IMR-90 (cell line): Measurements from ENCODE around the gene ZFP57. TPM values are rescaled to one million over a fixed set of nuclear protein-coding genes. Genes with fewer than 3 reads are reported as not detected.

Experiments
- ATAC-seq: fragments of 200-7000 bp; cut with Tn5 transposase; 2 replicates; pipeline ENCODE4 v1.9.1; 2020; ENCODE audit warnings: low read depth, mild to moderate bottlenecking, moderate library complexity
- BruUV-seq: library from RNA; stranded (reverse); fragments of 400-500 nt; replicated peaks from 2 replicates; lab custom pipeline; 2021; lab: Mats Ljungman, UMichigan
- CTCF ChIA-PET: fragments of 300-600 bp; formaldehyde crosslinking; extraction: SDS; loops from one replicate; lab custom pipeline; 2021; ENCODE audit warnings: antibody characterized with exemption; lab: Yijun Ruan, JAX
- POLR2A ChIA-PET: fragments of 300-600 bp; sonication (Branson Sonifier 250); formaldehyde crosslinking; loops from one replicate; lab custom pipeline; 2022; ENCODE audit warnings: antibody characterized with exemption; ENCODE audit not compliant: unreplicated experiment; lab: Charles Lee
- DNase-seq: peaks from one replicate; pipeline ENCODE4 v3.0.0; 2013
- H2AFZ ChIP-seq: replicated peaks from 2 replicates; pipeline ENCODE3; 2013; ENCODE audit warnings: low read length, mild to moderate bottlenecking; ENCODE audit not compliant: poor library complexity
- H2AK5ac ChIP-seq: 2 replicates; pipeline ENCODE4 v1.6.1; 2013; ENCODE audit warnings: low read depth, low read length, inconsistent platforms
- H2AK9ac ChIP-seq: replicated peaks from 2 replicates; pipeline ENCODE3; 2013; ENCODE audit warnings: mild to moderate bottlenecking, low read depth, low read length, moderate library complexity; ENCODE audit not compliant: poor library complexity
- H2BK120ac ChIP-seq: 2 replicates; pipeline ENCODE4 v1.6.1; 2013; ENCODE audit warnings: low read depth, low read length, inconsistent platforms
- H2BK15ac ChIP-seq: 3 replicates; pipeline ENCODE4 v1.6.1; 2013; ENCODE audit warnings: low read depth, low read length, inconsistent platforms
- H2BK20ac ChIP-seq: 2 replicates; pipeline ENCODE4 v1.6.1; 2013; ENCODE audit warnings: low read depth, mild to moderate bottlenecking, inconsistent platforms, low read length, moderate library complexity
- H2BK5ac ChIP-seq: 2 replicates; pipeline ENCODE4 v1.6.1; 2013; ENCODE audit warnings: mild to moderate bottlenecking, low read depth, low read length, inconsistent platforms; ENCODE audit not compliant: poor library complexity, severe bottlenecking
- H3K14ac ChIP-seq: replicated peaks from 2 replicates; pipeline ENCODE4 v1.6.1; 2013; ENCODE audit warnings: low read depth, low read length, inconsistent platforms
- H3K18ac ChIP-seq: 2 replicates; pipeline ENCODE4 v1.6.1; 2013; ENCODE audit warnings: low read depth, low read length, control low read depth
- H3K23ac ChIP-seq: 2 replicates; pipeline ENCODE4 v1.6.1; 2013; ENCODE audit warnings: low read depth, low read length, inconsistent platforms
- H3K27ac ChIP-seq: 2 replicates; pipeline ENCODE4 v1.5.1; 2013; ENCODE audit warnings: mild to moderate bottlenecking, control low read depth, low read length; ENCODE audit not compliant: insufficient read depth
- H3K27me3 ChIP-seq: 2 replicates; pipeline ENCODE4 v1.6.1; 2013; ENCODE audit warnings: low read length; ENCODE audit not compliant: control insufficient read depth, insufficient read depth
- H3K36me3 ChIP-seq: 2 replicates; pipeline ENCODE4 v1.6.1; 2013; ENCODE audit warnings: low read length, mixed read lengths; ENCODE audit not compliant: control insufficient read depth, insufficient read depth
- H3K4ac ChIP-seq: 2 replicates; pipeline ENCODE4 v1.6.1; 2013; ENCODE audit warnings: low read depth, low read length, inconsistent platforms
- H3K4me1 ChIP-seq: 2 replicates; pipeline ENCODE4 v1.6.1; 2013; ENCODE audit warnings: low read length, mixed read lengths; ENCODE audit not compliant: control insufficient read depth, insufficient read depth
- H3K4me2 ChIP-seq: 2 replicates; pipeline ENCODE4 v1.6.1; 2013; ENCODE audit warnings: low read depth, mild to moderate bottlenecking, control low read depth, low read length, moderate library complexity
- H3K4me3 ChIP-seq: 2 replicates; pipeline ENCODE4 v1.5.1; 2013; ENCODE audit warnings: low read depth, mild to moderate bottlenecking, control low read depth, low read length, moderate library complexity; ENCODE audit not compliant: insufficient read depth
- H3K56ac ChIP-seq: 2 replicates; pipeline ENCODE4 v1.6.1; 2013; ENCODE audit warnings: low read length, inconsistent platforms; ENCODE audit not compliant: insufficient read depth; ENCODE audit errors: extremely low read depth
- H3K79me1 ChIP-seq, 2 experiments: 2 replicates each; pipeline ENCODE4 v1.6.1; 2013; ENCODE audit warnings: low read length in 2 of 2, inconsistent platforms in 1 of 2, low read depth in 1 of 2
- H3K9ac ChIP-seq: 2 replicates; pipeline ENCODE4 v1.6.1; 2013; ENCODE audit warnings: low read depth, low read length, control low read depth
- H3K9me1 ChIP-seq: 2 replicates; pipeline ENCODE4 v1.6.1; 2013; ENCODE audit warnings: low read length, inconsistent platforms; ENCODE audit not compliant: insufficient read depth
- H3K9me3 ChIP-seq: 2 replicates; pipeline ENCODE4 v1.6.1; 2013; ENCODE audit warnings: low read length; ENCODE audit not compliant: control insufficient read depth, insufficient read depth
- H4K20me1 ChIP-seq: 2 replicates; pipeline ENCODE4 v1.6.1; 2013; ENCODE audit warnings: low read length, inconsistent platforms; ENCODE audit not compliant: insufficient read depth
- H4K5ac ChIP-seq: 2 replicates; pipeline ENCODE4 v1.6.1; 2013; ENCODE audit warnings: mild to moderate bottlenecking, low read depth, low read length, control low read depth
- H4K8ac ChIP-seq, 2 experiments: 2 replicates each; pipeline ENCODE4 v1.6.1; 2013; ENCODE audit warnings: low read depth in 2 of 2, low read length in 2 of 2, control low read depth in 1 of 2, inconsistent platforms in 1 of 2
- H4K91ac ChIP-seq: 2 replicates; pipeline ENCODE4 v1.6.1; 2013; ENCODE audit warnings: low read depth, low read length, inconsistent platforms; ENCODE audit not compliant: insufficient read depth
- BHLHE40 ChIP-seq: fragments of 150-350 bp; IDR thresholded peaks from 2 replicates; pipeline ENCODE4 v1.6.1; 2016; ENCODE audit warnings: mild to moderate bottlenecking, low read depth, low read length
- CEBPB ChIP-seq: IDR thresholded peaks from 2 replicates; pipeline ENCODE4 v1.6.1; 2012; ENCODE audit warnings: low read depth, low read length, improper control_type of control experiment
- CHD1 ChIP-seq: IDR thresholded peaks from 2 replicates; pipeline ENCODE4 v1.6.1; 2012; ENCODE audit warnings: low read depth, low read length, improper control_type of control experiment
- FOS ChIP-seq: fragments of 150-350 bp; IDR thresholded peaks from 2 replicates; pipeline ENCODE4 v1.6.1; 2016; ENCODE audit warnings: low read depth, low read length
- MAFK ChIP-seq: IDR thresholded peaks from 2 replicates; pipeline ENCODE4 v1.6.1; 2012; ENCODE audit warnings: low read depth, low read length, improper control_type of control experiment
- MAZ ChIP-seq: IDR thresholded peaks from 2 replicates; pipeline ENCODE4 v1.6.1; 2012; ENCODE audit warnings: low read depth, mild to moderate bottlenecking, low read length, improper control_type of control experiment, moderate library complexity, borderline replicate concordance
- MXI1 ChIP-seq: IDR thresholded peaks from 2 replicates; pipeline ENCODE4 v1.6.1; 2012; ENCODE audit warnings: low read depth, mild to moderate bottlenecking, low read length, moderate library complexity, borderline replicate concordance
- NFE2L2 ChIP-seq: fragments of 150-350 bp; IDR thresholded peaks from 2 replicates; pipeline ENCODE4 v1.6.1; 2016; ENCODE audit warnings: low read depth, mild to moderate bottlenecking, low read length
- POLR2A ChIP-seq: IDR thresholded peaks from 2 replicates; pipeline ENCODE4 v1.6.1; 2012; ENCODE audit warnings: mild to moderate bottlenecking, low read depth, low read length
- RAD21 ChIP-seq: IDR thresholded peaks from 2 replicates; pipeline ENCODE4 v1.6.1; 2012; ENCODE audit warnings: low read length, improper control_type of control experiment
- RCOR1 ChIP-seq: IDR thresholded peaks from 2 replicates; pipeline ENCODE4 v1.6.1; 2012; ENCODE audit warnings: mild to moderate bottlenecking, low read length, improper control_type of control experiment; ENCODE audit not compliant: insufficient replicate concordance
- RFX5 ChIP-seq: IDR thresholded peaks from 2 replicates; pipeline ENCODE4 v1.8.0; 2012; ENCODE audit warnings: low read depth, mild to moderate bottlenecking, low read length, moderate library complexity
- SMC3 ChIP-seq: fragments of 150-350 bp; IDR thresholded peaks from 2 replicates; pipeline ENCODE4 v1.6.1; 2016; ENCODE audit warnings: low read depth, mild to moderate bottlenecking, antibody characterized with exemption, low read length, moderate library complexity
- USF2 ChIP-seq: fragments of 150-350 bp; IDR thresholded peaks from 2 replicates; pipeline ENCODE4 v1.6.1; 2017; ENCODE audit warnings: mild to moderate bottlenecking, antibody characterized with exemption, low read length, low read depth
- WGBS, 2 experiments: methylation state at CpG; one replicate each; pipeline versions ENCODE4 v1.1.5 to v1.1.7; 2013; ENCODE audit warnings: missing lambda C conversion rate in 2 of 2; ENCODE audit not compliant: insufficient read length in 1 of 2; ENCODE audit errors: extremely low coverage in 2 of 2; 5-methylcytosine and 5-hydroxymethylcytosine counted together
- dilution Hi-C: fragments of 300-500 bp; cut with HindIII; formaldehyde crosslinking; loops from one replicate; pipeline ENCODE4 v1.14.3; 2018; ENCODE audit warnings: low sequenced_read_pairs; ENCODE audit not compliant: unreplicated experiment
- in situ Hi-C: fragments of 300-500 bp; cut with MboI; formaldehyde crosslinking; loops from 3 replicates; pipeline ENCODE4 v1.14.3; 2019; ENCODE audit warnings: low sequenced_read_pairs, inconsistent platforms, mixed read lengths
- intact Hi-C: fragments of 100-400 bp; cut with micrococcal nuclease; formaldehyde crosslinking; loops from 2 replicates; pipeline ENCODE4 v1.10.0; 2022
- polyA plus RNA-seq, 3 experiments: library from polyadenylated mRNA; depleted of rRNA; stranded (reverse); fragments of >200 nt; gene quantifications; 2 replicates each; pipeline ENCODE4 v1.2.3, GENCODE V29; 2012; ENCODE audit warnings: low replicate concordance in 1 of 3
- total RNA-seq: library from RNA; depleted of rRNA; stranded (reverse); fragments of >200 nt; gene quantifications from 2 replicates; pipeline ENCODE4 v1.2.3, GENCODE V29; 2012
- TF ChIP-seq, protein P1 (sequence below): fragments of 150-350 bp; IDR thresholded peaks from 2 replicates; pipeline ENCODE4 v1.6.1; 2016; ENCODE audit warnings: low read depth, mild to moderate bottlenecking, low read length, moderate library complexity, borderline replicate concordance
- TF ChIP-seq, protein P2 (sequence below): conservative IDR thresholded peaks from 2 replicates; pipeline ENCODE4 v1.5.1; 2012; ENCODE audit warnings: mild to moderate bottlenecking, low read depth, low read length, improper control_type of control experiment

ZFP57 gene
- total and polyA plus RNA-seq, 2 of the 4 experiments (the other 2 are of a cell fraction) = not detected

DNA sequence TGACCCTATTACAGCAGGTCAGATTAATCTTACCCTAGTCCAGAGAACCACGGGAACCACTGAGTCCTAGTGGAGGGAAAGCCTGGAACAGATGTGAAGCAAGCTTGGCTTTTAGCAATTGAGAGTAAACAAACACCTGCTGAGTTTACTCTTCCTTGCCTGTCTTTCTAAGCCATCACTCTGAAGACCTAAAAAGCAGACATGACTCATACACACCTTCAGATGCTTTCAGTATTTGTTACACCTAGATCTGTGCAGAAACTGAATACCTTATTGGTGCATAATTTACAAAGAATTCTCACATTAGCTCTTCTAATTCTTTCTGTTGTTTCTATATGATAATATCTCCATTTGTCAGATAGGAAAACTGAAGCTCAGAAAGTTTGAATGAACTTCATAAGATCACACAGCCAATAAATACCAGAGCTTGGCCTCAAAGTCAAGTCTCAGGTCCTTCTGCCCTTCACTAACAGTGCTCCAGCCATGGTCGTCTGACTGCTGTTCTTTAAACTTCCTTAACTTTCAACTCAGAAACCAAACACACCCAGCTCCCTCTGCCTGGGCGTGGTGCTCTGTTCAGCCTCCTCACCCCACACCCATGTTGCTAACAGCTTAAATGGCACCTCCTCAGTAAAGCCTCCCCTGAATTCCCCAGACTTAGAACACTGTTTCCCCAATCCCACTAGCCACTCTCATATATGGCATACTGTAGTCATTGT, 39.4 kb downstream of the ZFP57 start:
- ChIA-PET CTCF (interaction anchor here (2.1 kb wide), 1 partner anchor 8 kb away, joined by 13 read pairs; no protein-coding TSS in a partner anchor), POLR2A (no interaction called here)
- H3K79me1 ChIP-seq = no peaks in the 10 kb centered on the region
- no peak overlapping the region for H3K14ac ChIP-seq
- H3K9me1 ChIP-seq = no peaks in the 10 kb centered on the region
- H4K8ac ChIP-seq = no peak overlapping the region
- no peak overlapping the region for H3K4me2 ChIP-seq
- intact Hi-C loops = no loop called here
- H3K9ac ChIP-seq = no peak overlapping the region
- H4K5ac ChIP-seq = no peak overlapping the region
- no peak overlapping the region for H2BK20ac ChIP-seq
- H3K9me3 ChIP-seq = no peaks in the 10 kb centered on the region
- no peak overlapping the region for H2AFZ ChIP-seq
- H2AK9ac ChIP-seq = no peak overlapping the region
- in situ Hi-C loops = no loop called here
- dilution Hi-C loops = no loop called here
- no peak overlapping the region for H2BK15ac ChIP-seq
- H2BK5ac ChIP-seq = no peak overlapping the region
- H3K56ac ChIP-seq = no peak overlapping the region
- H3K4me3 ChIP-seq = no peak overlapping the region
- no peak overlapping the region for H3K4ac ChIP-seq
- TF ChIP-seq POLR2A (no peak), RCOR1 (no peak), USF2 (no peak), CHD1 (no peak), FOS (no peak), MAFK (no peak), MXI1 (no peak), MAZ (no peak), RFX5 (no peak), NFE2L2 (no peak), RAD21 (no peak), BHLHE40 (no peak), SMC3 (no peak), CEBPB (no peak)
- TF ChIP-seq, protein P1, sequence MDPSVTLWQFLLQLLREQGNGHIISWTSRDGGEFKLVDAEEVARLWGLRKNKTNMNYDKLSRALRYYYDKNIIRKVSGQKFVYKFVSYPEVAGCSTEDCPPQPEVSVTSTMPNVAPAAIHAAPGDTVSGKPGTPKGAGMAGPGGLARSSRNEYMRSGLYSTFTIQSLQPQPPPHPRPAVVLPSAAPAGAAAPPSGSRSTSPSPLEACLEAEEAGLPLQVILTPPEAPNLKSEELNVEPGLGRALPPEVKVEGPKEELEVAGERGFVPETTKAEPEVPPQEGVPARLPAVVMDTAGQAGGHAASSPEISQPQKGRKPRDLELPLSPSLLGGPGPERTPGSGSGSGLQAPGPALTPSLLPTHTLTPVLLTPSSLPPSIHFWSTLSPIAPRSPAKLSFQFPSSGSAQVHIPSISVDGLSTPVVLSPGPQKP = no peak
- TF ChIP-seq, protein P2, sequence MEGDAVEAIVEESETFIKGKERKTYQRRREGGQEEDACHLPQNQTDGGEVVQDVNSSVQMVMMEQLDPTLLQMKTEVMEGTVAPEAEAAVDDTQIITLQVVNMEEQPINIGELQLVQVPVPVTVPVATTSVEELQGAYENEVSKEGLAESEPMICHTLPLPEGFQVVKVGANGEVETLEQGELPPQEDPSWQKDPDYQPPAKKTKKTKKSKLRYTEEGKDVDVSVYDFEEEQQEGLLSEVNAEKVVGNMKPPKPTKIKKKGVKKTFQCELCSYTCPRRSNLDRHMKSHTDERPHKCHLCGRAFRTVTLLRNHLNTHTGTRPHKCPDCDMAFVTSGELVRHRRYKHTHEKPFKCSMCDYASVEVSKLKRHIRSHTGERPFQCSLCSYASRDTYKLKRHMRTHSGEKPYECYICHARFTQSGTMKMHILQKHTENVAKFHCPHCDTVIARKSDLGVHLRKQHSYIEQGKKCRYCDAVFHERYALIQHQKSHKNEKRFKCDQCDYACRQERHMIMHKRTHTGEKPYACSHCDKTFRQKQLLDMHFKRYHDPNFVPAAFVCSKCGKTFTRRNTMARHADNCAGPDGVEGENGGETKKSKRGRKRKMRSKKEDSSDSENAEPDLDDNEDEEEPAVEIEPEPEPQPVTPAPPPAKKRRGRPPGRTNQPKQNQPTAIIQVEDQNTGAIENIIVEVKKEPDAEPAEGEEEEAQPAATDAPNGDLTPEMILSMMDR = no peak
- no peak overlapping the region for H2BK120ac ChIP-seq
- no peak overlapping the region for H4K91ac ChIP-seq
- no peaks in the 10 kb centered on the region for H3K36me3 ChIP-seq
- no peaks in the 10 kb centered on the region for H3K4me1 ChIP-seq
- 0% methylated on average over 1 of the region's 3 CpGs; no CpG with 5 or more reads in 1 of the 2 experiments for WGBS, 2 experiments
- H3K23ac ChIP-seq = no peak overlapping the region
- no peaks in the 10 kb centered on the region for H4K20me1 ChIP-seq
- no peak overlapping the region for H2AK5ac ChIP-seq
- no peaks in the 10 kb centered on the region; the same call in 1 of the 2 replicates for H3K27me3 ChIP-seq
- ATAC-seq (no peak), DNase-seq (no peak)
- no peak overlapping the region for H3K27ac ChIP-seq
- H3K18ac ChIP-seq = no peak overlapping the region
- no TSS peak for BruUV-seq
